ENCODE measurements around the gene FAM210B. TPM values are rescaled to one million over a fixed set of nuclear protein-coding genes. Genes with fewer than 3 reads are reported as not detected.

The FAM210B gene
- total and polyA plus RNA-seq, 8 donors = 11.3 to 42.6 (median 30.4) TPM

DNA sequence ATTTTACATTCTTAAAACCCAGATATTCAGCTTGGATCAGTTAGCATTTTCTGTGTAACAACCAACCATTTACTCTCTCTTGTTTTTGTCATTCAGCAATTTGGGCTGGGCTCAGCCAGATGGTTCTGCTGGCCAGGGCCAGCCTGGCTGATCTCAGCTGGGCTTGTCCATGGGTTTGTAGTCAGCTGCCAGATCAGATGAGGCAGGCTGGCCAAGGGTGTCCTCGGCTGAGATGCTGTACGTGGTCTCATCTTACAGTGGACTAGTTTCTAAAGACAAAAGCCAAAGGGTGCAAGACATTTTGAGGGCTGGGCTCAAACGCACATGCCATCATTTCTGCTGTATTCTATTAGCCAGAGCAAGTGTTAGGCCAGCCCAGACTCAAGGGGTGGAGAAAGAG lies 16.0 kb upstream of the FAM210B start:
- TF ChIP-seq POLR2AphosphoS5 (IDR thresholded peaks at IDR 0.05) (no peak), POLR2A (IDR thresholded peaks at IDR 0.05) (no peak), EP300 (IDR thresholded peaks at IDR 0.05) (no peak)
- TF ChIP-seq, protein P1, sequence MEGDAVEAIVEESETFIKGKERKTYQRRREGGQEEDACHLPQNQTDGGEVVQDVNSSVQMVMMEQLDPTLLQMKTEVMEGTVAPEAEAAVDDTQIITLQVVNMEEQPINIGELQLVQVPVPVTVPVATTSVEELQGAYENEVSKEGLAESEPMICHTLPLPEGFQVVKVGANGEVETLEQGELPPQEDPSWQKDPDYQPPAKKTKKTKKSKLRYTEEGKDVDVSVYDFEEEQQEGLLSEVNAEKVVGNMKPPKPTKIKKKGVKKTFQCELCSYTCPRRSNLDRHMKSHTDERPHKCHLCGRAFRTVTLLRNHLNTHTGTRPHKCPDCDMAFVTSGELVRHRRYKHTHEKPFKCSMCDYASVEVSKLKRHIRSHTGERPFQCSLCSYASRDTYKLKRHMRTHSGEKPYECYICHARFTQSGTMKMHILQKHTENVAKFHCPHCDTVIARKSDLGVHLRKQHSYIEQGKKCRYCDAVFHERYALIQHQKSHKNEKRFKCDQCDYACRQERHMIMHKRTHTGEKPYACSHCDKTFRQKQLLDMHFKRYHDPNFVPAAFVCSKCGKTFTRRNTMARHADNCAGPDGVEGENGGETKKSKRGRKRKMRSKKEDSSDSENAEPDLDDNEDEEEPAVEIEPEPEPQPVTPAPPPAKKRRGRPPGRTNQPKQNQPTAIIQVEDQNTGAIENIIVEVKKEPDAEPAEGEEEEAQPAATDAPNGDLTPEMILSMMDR (IDR thresholded peaks at IDR 0.05) = no peak

GRCh38 chr20:56343861-56344381 lies 14.9 kb upstream of the FAM210B start:
- Histone ChIP-seq H3K9me3 (no peaks in the 10 kb centered on the region), H3K4me3 (peak overlapping the region; percentile 20 to 40 (median 24)), H3K36me3 (no peaks in the 10 kb centered on the region), H3K27me3 (peaks cover 0 to 43% (median 8%) of the 10 kb centered on the region in 3 donors), H3K4me1 (peaks cover 0 to 26% (median 20%) of the 10 kb centered on the region in 4 donors), H3K27ac (no peak overlapping the region)
- TF ChIP-seq POLR2AphosphoS5 (IDR thresholded peaks at IDR 0.05) = no peak
- no peak for TF ChIP-seq EP300 (IDR thresholded peaks at IDR 0.05)
- TF ChIP-seq POLR2A (IDR thresholded peaks at IDR 0.05) = no peak
- TF ChIP-seq, protein P1 (IDR thresholded peaks at IDR 0.05) = peak in 5 of 7 experiments; percentile 46 to 75 (median 70)
- WGBS, 5 donors = 2 to 11% (median 3%) methylated on average over 17 to 41 of the region's 41 CpGs
- intact Hi-C loops (cut with DNase I; ENCODE audit: low total_unique reads) = no loop called here
- peak; percentile 51 to 76 for DNase-seq

More for the DNA sequence above, 16.0 kb upstream of the FAM210B start:
- DNase-seq = no peak
- 81 to 91% (median 90%) methylated on average over 3 of the region's 3 CpGs for WGBS, 5 donors
- intact Hi-C loops (cut with DNase I; ENCODE audit: low total_unique reads) = no loop called here
- Histone ChIP-seq H3K9me3 (no peaks in the 10 kb centered on the region), H3K27ac (no peak overlapping the region), H3K4me1 (peaks cover 0 to 17% (median 15%) of the 10 kb centered on the region in 4 donors), H3K27me3 (peaks cover 0 to 43% (median 8%) of the 10 kb centered on the region in 3 donors), H3K36me3 (no peaks in the 10 kb centered on the region), H3K4me3 (no peak overlapping the region)

DNA sequence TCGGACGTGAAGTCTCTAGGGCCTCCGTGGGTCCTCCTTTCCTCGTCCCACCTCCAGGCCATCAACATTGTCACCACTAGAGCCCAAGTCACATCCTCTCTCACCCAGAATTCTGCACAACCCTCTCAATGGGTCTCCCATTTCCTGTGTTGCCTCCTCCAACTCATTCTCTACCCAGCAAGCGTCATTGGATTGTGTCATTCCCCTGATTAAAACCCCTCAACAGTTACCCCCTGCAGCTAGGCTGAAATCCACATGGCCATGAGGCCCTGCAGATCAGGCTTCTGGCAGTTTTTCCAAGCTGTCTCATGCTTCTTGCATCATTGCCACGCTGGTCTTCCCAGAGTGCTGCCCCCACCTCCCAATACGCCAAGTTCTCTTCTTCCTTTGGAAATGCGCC lies 12.9 kb upstream of the FAM210B start:
- TF ChIP-seq POLR2AphosphoS5 (IDR thresholded peaks at IDR 0.05) (no peak), EP300 (IDR thresholded peaks at IDR 0.05) (no peak), POLR2A (IDR thresholded peaks at IDR 0.05) (no peak)
- TF ChIP-seq, protein P1 (IDR thresholded peaks at IDR 0.05) = no peak
- H3K9me3 ChIP-seq = no peaks in the 10 kb centered on the region
- no peak overlapping the region for H3K4me3 ChIP-seq
- 88 to 97% (median 91%) methylated on average over 8 of the region's 8 CpGs for WGBS, 5 donors
- H3K36me3 ChIP-seq = no peaks in the 10 kb centered on the region
- intact Hi-C loops (cut with DNase I; ENCODE audit: low total_unique reads) = no loop called here
- no peak for DNase-seq
- peaks cover 0 to 43% (median 8%) of the 10 kb centered on the region in 3 donors for H3K27me3 ChIP-seq
- H3K4me1 ChIP-seq = peaks cover 0 to 26% (median 20%) of the 10 kb centered on the region in 4 donors
- H3K27ac ChIP-seq = no peak overlapping the region

GRCh38 chr20:56347628-56348304 lies 11.0 kb upstream of the FAM210B start:
- Histone ChIP-seq H3K36me3 (no peaks in the 10 kb centered on the region), H3K27ac (peak overlapping the region in 4 of 5 donors; percentile 12 to 73 (median 50)), H3K4me3 (no peak overlapping the region), H3K27me3 (peaks cover 0 to 36% (median 8%) of the 10 kb centered on the region in 3 donors), H3K9me3 (no peaks in the 10 kb centered on the region), H3K4me1 (peaks cover 0 to 26% (median 20%) of the 10 kb centered on the region in 4 donors)
- no peak for DNase-seq
- TF ChIP-seq POLR2AphosphoS5 (IDR thresholded peaks at IDR 0.05) (no peak), POLR2A (IDR thresholded peaks at IDR 0.05) (no peak), EP300 (IDR thresholded peaks at IDR 0.05) (no peak)
- TF ChIP-seq, protein P1 (IDR thresholded peaks at IDR 0.05) = no peak
- WGBS, 5 donors = 48 to 63% (median 55%) methylated on average over 13 of the region's 13 CpGs
- intact Hi-C loops (cut with DNase I; ENCODE audit: low total_unique reads) = no loop called here

Measured in stomach (tissue), 9 donors.